Measurements from ENCODE around the gene ALDH2. TPM values are rescaled to one million over a fixed set of nuclear protein-coding genes. Genes with fewer than 3 reads are reported as not detected.
A peak's percentile ranks its signal among the peaks of the same experiment; 100 is the strongest.

The ALDH2 gene
- total and polyA plus RNA-seq, 11 donors, result 135 to 303 (median 248) TPM

DNA sequence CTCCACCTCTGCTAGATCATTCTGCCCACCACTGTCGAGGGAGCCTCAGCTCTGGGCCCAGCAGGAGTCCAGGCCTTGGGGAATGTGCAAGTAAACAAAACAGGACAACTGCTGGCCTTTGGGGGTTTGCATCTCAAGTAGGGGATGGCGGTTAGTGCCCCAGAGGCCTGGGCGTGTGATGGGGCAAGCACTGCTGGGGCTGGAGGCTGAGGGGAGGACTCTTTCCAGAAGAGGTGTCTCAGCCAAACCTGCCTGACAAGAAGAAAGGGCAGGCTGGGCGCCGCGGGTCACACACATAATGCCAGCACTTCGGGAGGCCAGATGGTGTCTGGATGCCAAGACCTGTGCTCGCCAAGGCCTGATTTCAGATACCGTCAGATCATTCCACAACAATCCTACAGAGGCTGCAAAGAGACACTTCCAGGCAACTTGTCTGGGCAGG is 8.6 kb upstream of the ALDH2 start:
- 43 to 80% (median 54%) methylated on average over 1 to 9 of the region's 9 CpGs for WGBS, 4 donors
- H3K27ac ChIP-seq, result peak overlapping the region; percentile 61 to 91 (median 84)
- ATAC-seq (peak; percentile 49 to 73 (median 60)), DNase-seq (peak; percentile 58 to 80 (median 76))
- H3K4me3 ChIP-seq, result no peak overlapping the region
- no peaks in the 10 kb centered on the region for H3K27me3 ChIP-seq
- TF ChIP-seq, protein P1, sequence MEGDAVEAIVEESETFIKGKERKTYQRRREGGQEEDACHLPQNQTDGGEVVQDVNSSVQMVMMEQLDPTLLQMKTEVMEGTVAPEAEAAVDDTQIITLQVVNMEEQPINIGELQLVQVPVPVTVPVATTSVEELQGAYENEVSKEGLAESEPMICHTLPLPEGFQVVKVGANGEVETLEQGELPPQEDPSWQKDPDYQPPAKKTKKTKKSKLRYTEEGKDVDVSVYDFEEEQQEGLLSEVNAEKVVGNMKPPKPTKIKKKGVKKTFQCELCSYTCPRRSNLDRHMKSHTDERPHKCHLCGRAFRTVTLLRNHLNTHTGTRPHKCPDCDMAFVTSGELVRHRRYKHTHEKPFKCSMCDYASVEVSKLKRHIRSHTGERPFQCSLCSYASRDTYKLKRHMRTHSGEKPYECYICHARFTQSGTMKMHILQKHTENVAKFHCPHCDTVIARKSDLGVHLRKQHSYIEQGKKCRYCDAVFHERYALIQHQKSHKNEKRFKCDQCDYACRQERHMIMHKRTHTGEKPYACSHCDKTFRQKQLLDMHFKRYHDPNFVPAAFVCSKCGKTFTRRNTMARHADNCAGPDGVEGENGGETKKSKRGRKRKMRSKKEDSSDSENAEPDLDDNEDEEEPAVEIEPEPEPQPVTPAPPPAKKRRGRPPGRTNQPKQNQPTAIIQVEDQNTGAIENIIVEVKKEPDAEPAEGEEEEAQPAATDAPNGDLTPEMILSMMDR (IDR thresholded peaks at IDR 0.05), result no peak
- TF ChIP-seq POLR2A (IDR thresholded peaks at IDR 0.05), result no peak
- peaks cover 0 to 28% (median 4%) of the 10 kb centered on the region in 9 donors for H3K36me3 ChIP-seq
- H3K9me3 ChIP-seq, result no peaks in the 10 kb centered on the region
- peaks cover 0 to 56% (median 25%) of the 10 kb centered on the region in 12 donors for H3K4me1 ChIP-seq
- intact Hi-C loops (cut with DNase I), result loop anchor here in 1 of 10 donors (5.0 kb wide), 1 partner anchor 34 kb away; no protein-coding TSS in a partner anchor

DNA sequence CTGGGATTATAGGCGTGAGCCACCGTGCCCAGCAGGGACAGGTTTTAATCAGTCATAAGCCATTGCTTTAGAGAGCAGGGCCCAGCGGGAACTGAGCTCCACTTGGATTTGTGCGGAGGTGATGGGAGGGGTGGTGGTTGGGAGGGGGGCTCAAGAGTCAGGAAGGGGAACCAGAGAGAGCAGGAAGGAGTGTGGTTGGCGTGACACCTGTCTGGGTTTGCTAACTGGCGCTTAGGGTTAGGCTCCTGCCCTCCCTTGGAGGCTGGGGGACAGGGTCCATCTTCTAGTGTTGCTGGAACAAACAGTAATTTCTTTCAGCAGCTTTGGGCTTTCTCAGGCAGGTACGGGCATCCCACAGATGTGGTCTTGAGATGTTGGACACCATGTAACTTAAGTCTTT is 7.5 kb upstream of the ALDH2 start:
- DNase-seq (peak in 1 of 5 donors; percentile 2), ATAC-seq (no peak)
- H3K4me1 ChIP-seq, result peaks cover 0 to 45% (median 20%) of the 10 kb centered on the region in 12 donors
- peaks cover 0 to 21% (median 4%) of the 10 kb centered on the region in 9 donors for H3K36me3 ChIP-seq
- H3K27ac ChIP-seq, result peak overlapping the region in 2 of 12 donors; percentile 88 to 89
- intact Hi-C loops (cut with DNase I), result loop anchor here in 1 of 10 donors (5.0 kb wide), 1 partner anchor 33 kb away; no protein-coding TSS in a partner anchor
- H3K27me3 ChIP-seq, result no peaks in the 10 kb centered on the region
- TF ChIP-seq, protein P1 (IDR thresholded peaks at IDR 0.05), result no peak
- no peak for TF ChIP-seq POLR2A (IDR thresholded peaks at IDR 0.05)
- WGBS, 4 donors, result 85 to 93% (median 89%) methylated on average over 7 of the region's 7 CpGs
- no peaks in the 10 kb centered on the region for H3K9me3 ChIP-seq
- no peak overlapping the region for H3K4me3 ChIP-seq

DNA sequence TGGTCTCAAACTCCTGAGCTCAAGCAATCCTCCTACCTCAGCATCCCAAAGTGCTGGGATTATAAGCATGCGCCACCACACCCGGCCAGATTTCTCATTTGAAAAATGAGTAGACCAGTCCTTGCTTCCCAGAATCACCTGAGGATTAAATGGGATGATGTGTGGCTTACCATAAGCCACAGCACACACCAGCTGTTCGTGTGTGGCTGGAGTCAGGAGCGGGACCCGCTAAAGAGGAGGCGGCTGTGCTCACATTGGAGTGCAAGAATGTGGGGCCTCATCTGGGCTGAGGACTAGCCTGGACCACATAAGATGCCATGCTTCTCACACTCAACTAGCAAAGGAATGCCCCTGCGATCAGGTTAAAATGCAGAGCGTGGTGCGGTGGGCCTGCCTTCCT is 6.7 kb upstream of the ALDH2 start:
- intact Hi-C loops (cut with DNase I), result loop anchor here in 1 of 10 donors (5.0 kb wide), 1 partner anchor 32 kb away; no protein-coding TSS in a partner anchor
- 77 to 92% (median 88%) methylated on average over 8 to 9 of the region's 9 CpGs for WGBS, 4 donors
- ATAC-seq, result no peak

DNA sequence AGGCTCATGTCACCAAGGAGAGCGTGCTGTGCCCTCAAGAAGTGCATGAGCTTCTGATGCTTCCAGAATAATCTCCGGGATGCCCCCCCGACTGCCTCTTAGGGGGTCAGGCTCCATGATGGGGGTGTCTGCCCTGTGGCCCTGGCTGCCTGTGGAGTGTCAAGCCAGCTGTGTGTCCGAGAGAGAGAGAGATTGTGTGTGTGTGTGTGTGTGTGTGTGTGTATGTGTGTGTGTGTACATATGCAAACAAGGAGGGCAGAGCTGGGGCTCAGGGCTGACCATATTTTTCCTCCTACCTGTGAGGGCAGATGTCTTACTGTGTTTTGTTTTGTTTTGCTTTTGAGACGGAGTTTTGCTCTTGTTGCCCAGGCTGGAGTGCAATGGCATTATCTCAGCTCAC is 5.6 kb upstream of the ALDH2 start:
- no peak for TF ChIP-seq POLR2A (IDR thresholded peaks at IDR 0.05)
- TF ChIP-seq, protein P1 (IDR thresholded peaks at IDR 0.05), result no peak
- peak in 1 of 5 donors; percentile 37 for DNase-seq
- peaks cover 0 to 10% (median 3%) of the 10 kb centered on the region in 9 donors for H3K36me3 ChIP-seq

More for the DNA sequence above, 6.7 kb upstream of the ALDH2 start:
- Histone ChIP-seq H3K4me1 (peaks cover 0 to 39% (median 18%) of the 10 kb centered on the region in 12 donors), H3K36me3 (peaks cover 0 to 18% (median 4%) of the 10 kb centered on the region in 9 donors), H3K27me3 (no peaks in the 10 kb centered on the region), H3K4me3 (no peak overlapping the region), H3K27ac (no peak overlapping the region), H3K9me3 (no peaks in the 10 kb centered on the region)
- TF ChIP-seq, protein P1 (IDR thresholded peaks at IDR 0.05), result no peak
- TF ChIP-seq POLR2A (IDR thresholded peaks at IDR 0.05), result no peak
- peak in 1 of 5 donors; percentile 14 for DNase-seq

More for the DNA sequence above, 5.6 kb upstream of the ALDH2 start:
- H3K4me3 ChIP-seq, result no peak overlapping the region
- H3K27me3 ChIP-seq, result no peaks in the 10 kb centered on the region
- 69 to 85% (median 78%) methylated on average over 5 of the region's 5 CpGs for WGBS, 4 donors
- H3K27ac ChIP-seq, result no peak overlapping the region
- intact Hi-C loops (cut with DNase I), result no loop called here
- H3K4me1 ChIP-seq, result peaks cover 0 to 32% (median 21%) of the 10 kb centered on the region in 12 donors
- no peaks in the 10 kb centered on the region for H3K9me3 ChIP-seq
- no peak for ATAC-seq
